Measurements from ENCODE around the gene ADCY9.

DNA sequence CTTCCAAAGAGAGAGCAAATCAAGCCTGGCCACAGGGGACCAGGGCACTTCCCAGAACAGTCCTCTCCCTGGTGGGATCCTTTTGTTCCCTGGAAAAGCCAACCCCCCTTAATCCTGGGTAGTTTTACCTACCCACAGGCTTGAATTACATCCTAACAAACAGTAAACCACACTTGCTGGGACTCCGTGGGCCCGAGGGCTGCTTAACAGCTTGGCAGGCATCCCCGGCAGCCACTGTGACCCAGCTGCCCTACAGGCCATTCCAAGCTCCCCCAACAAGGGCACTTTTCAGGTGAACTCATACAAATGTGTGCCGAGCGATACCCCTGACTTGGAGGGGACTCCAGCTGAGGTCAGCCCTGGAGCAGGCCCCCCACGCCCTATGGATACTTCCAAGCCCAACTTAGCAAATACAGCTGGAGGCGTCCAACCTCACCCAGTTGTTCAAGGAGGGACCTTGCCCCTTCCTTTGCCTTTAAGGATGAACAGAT is 26.4 kb downstream of the ADCY9 start:
- TF ChIP-seq BCL3 (IDR thresholded peaks at IDR 0.05) = no peak
- TF ChIP-seq, protein P1, sequence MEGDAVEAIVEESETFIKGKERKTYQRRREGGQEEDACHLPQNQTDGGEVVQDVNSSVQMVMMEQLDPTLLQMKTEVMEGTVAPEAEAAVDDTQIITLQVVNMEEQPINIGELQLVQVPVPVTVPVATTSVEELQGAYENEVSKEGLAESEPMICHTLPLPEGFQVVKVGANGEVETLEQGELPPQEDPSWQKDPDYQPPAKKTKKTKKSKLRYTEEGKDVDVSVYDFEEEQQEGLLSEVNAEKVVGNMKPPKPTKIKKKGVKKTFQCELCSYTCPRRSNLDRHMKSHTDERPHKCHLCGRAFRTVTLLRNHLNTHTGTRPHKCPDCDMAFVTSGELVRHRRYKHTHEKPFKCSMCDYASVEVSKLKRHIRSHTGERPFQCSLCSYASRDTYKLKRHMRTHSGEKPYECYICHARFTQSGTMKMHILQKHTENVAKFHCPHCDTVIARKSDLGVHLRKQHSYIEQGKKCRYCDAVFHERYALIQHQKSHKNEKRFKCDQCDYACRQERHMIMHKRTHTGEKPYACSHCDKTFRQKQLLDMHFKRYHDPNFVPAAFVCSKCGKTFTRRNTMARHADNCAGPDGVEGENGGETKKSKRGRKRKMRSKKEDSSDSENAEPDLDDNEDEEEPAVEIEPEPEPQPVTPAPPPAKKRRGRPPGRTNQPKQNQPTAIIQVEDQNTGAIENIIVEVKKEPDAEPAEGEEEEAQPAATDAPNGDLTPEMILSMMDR (IDR thresholded peaks at IDR 0.05) = no peak

All from A549 (cell line).